Measurements from ENCODE around the gene DHCR24.

DHCR24 gene

GRCh38 chr1:54814571-54814970, 72.4 kb downstream of the DHCR24 start:
- peak; percentile 32 for DNase-seq

- peak; percentile 16 for DNase-seq
Observed at GRCh38 chr1:54814126-54814498, 72.9 kb downstream of the DHCR24 start.

GRCh38 chr1:54813485-54814125, 73.4 kb downstream of the DHCR24 start:
- peak; percentile 46 for DNase-seq

GRCh38 chr1:54812801-54813484, 74.1 kb downstream of the DHCR24 start:
- peak; percentile 41 for DNase-seq

- DNase-seq = peak; percentile 44
Observed at GRCh38 chr1:54811739-54812655, 75.0 kb downstream of the DHCR24 start.

GRCh38 chr1:54811066-54811465, 75.9 kb downstream of the DHCR24 start:
- peak; percentile 43 for DNase-seq

- DNase-seq = peak; percentile 86
Observed at GRCh38 chr1:54810153-54810942, 76.6 kb downstream of the DHCR24 start.

- peak; percentile 38 for DNase-seq
Observed at GRCh38 chr1:54809496-54810074, 77.4 kb downstream of the DHCR24 start.

- DNase-seq = peak; percentile 52
Observed at GRCh38 chr1:54808443-54809207, 78.4 kb downstream of the DHCR24 start.

- DNase-seq = peak; percentile 37
Observed at GRCh38 chr1:54807756-54808155, 79.2 kb downstream of the DHCR24 start.

GRCh38 chr1:54806931-54807611, 79.9 kb downstream of the DHCR24 start:
- DNase-seq = peak; percentile 46

GRCh38 chr1:54805981-54806381, 81.0 kb downstream of the DHCR24 start:
- no peak for DNase-seq

GRCh38 chr1:54805466-54805865, 81.5 kb downstream of the DHCR24 start:
- peak; percentile 42 for DNase-seq

- peak; percentile 37 for DNase-seq
Observed at GRCh38 chr1:54804471-54805132, 82.4 kb downstream of the DHCR24 start.

- DNase-seq = peak; percentile 60
Observed at GRCh38 chr1:54803761-54804470, 83.1 kb downstream of the DHCR24 start.

GRCh38 chr1:54800899-54801759, 85.9 kb downstream of the DHCR24 start, which contains the start of gene TTC22:
TSS of gene TTC22 (minus strand) at chr1:54801323. CDS start at chr1:54801163, 160 bp downstream.
- DNase-seq = peak; percentile 74

GRCh38 chr1:54800041-54800898, 86.7 kb downstream of the DHCR24 start:
- no peak for DNase-seq
